NCI-H2029 treated with DMSO at 0.1 percent for 48 hours (cell line): ENCODE measurements around the gene AKAP13.
"Not testable (repeated sequence)": the region's sequence is repeated elsewhere in the genome, so short reads cannot be mapped to it uniquely, and the experiment has no call there.

Experiments used
- DNase-seq: peaks from one replicate; lab custom pipeline; 2025; lab: John Stamatoyannopoulos, UW

AKAP13 gene

GRCh38 chr15:85348048-85348766, 32.2 kb upstream of the AKAP13 start:
- not testable (repeated sequence) for DNase-seq

- not testable (repeated sequence) for DNase-seq
These were observed 31.3 kb upstream of the AKAP13 start for GRCh38 chr15:85349062-85349461.

DNA sequence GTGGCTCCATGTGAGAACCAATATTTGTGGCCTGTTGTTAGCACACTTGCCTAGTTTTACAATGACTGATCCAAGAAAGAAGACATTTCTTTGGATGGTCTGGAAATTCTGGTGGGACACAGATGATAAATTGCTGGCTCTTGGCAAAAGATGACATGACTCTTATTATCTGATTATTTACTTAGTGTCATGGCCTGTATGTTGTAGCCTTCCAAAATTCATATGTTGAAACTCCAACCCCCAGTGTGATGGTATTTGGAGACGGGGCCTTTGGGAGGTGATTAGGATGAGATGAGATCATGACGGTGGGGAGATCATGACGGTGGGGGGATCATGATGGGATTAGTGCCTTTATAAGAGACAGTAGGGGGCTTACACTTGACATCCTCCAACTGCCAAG, 30.0 kb upstream of the AKAP13 start:
- DNase-seq = no peak

DNA sequence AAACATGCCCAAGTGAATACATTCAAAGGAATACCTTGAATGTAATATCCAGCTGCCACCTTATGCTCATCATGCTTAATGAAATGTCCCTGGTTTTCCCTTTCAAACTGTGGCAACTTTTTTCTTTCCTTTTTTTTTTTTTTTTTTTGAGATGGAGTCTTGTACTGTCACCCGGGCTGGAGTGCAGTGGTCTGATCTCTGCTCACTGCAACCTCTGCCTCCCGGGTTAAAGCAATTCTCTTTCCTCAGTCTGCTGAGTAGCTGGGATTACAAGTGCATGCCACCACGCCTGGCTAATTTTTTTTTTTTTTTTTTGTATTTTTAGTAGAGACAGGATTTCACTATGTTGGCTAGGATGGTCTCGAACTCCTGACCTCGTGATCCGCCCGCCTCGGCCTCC, 28.9 kb upstream of the AKAP13 start:
- not testable (repeated sequence) for DNase-seq

GRCh38 chr15:85351965-85352364, 28.4 kb upstream of the AKAP13 start:
- no peak for DNase-seq

- no peak for DNase-seq
These were observed 26.9 kb upstream of the AKAP13 start for GRCh38 chr15:85353516-85353915.

- DNase-seq = no peak
These were observed 25.9 kb upstream of the AKAP13 start for GRCh38 chr15:85354461-85354860.

DNA sequence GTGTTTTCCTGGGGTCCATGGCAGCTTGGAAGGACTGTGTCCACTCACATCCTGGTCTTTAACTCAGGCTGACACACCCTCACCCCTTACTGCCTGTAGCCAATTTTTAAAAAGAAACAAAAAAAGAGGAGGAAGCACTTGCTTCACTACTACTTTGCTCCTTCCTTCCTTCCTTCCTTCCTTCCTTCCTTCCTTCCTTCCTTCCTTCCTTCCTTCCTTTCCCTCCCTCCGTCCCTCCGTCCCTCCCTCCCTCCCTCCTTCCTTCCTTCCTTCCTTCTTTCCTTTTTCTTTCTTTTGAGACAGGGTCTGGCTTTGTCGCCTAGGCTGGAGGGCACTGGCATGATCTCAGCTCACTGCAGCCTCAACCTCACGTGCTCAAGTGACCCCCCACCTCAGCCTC, 25.5 kb upstream of the AKAP13 start:
- DNase-seq = no peak

GRCh38 chr15:85356276-85356675, 24.1 kb upstream of the AKAP13 start:
- no peak for DNase-seq

DNA sequence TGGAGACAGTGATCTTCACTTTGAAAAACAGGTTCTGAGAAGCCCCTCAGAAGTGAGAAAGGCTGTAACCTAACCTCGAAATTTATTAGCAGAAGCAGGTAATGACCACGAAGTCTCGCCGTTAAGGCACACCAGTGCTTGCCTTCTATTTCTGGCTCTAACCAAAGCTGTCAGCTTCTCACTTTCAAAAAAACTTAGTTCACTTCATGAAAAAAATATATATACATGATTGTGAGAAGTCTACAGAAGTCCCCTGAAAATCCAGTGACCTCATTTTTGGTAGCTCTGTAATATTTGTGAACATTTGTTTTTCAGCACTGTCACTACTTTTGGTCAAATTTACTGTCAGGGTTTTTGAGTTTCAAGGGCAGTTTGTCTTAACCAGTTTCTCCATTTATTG, 19.1 kb upstream of the AKAP13 start:
- no peak for DNase-seq

GRCh38 chr15:85362436-85363081, 17.8 kb upstream of the AKAP13 start:
- no peak for DNase-seq

DNA sequence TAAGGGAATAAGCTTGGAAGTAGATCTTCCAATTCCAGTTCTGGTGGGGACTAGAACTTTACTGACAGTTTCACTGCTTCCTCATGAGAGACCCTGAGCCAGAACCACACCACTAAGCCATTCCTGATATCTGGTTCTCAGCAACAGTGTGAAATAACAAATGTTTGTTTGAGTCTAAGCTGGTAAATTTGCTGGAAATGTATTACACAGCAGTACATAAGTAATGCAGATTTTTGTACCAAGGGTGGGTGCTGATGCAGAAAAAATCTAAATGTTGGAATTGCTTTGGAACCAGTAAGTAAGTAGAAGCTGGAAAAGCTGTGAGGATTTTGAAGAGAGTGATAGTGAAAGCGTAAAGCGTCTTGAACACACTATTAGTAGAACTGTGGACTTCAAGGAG, 14.4 kb upstream of the AKAP13 start:
- DNase-seq = no peak

DNA sequence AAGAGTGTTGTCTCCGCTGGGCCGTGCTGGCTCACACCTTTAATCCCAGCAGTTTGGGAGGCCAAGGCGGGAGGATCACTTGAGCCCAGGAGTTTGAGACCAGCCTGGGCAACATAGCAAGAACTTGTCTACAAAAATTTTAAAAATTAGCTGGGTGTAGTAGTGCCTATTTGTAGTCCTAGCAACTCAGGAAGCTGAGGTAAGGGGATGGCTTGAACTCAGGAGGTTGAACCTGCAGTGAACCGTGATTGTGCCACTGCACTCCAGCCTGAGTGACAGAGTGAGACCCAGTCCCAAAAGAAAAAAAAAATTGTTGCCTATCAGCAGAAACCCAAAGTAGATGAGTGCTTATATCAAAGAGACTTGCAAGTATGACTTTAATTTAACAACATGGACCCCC, 12.7 kb upstream of the AKAP13 start:
- DNase-seq = no peak

DNA sequence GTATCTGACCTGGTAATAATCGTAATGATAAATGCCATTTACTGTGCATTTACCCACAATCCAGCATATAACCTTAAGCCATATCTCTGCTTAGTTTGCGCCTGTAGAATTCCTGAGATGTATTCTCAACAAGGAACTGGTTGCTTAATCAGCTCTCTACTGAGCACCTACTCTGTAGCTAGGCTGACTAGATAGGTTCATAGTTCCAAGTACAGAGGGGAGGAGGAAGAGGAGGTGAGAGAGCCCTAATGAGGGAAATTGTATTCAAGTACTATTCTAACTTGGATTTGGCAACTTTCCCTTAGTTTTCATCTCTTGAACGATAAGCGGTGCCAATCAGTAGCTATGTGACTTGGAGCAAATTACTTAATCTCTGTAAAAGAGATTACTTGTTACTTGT, 5.6 kb upstream of the AKAP13 start:
- no peak for DNase-seq

DNA sequence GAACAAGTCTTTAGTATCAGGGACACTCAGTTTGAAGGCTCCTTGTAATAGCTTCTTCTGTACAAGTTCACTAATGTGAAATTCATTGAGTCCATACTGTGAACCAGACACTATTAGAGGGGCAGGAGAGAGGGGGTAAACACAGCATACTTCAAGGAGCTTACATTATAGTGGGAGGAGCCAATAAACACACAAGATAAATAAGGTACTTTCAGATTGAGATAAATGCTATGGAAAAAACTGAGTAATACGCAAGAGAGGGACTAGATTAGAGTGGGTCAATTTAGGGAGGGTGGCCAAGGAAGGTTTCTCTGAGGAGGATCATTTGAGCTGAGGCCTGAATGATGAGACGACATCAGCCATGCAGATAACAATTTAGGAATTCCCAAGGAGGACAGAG, 3.1 kb upstream of the AKAP13 start:
- DNase-seq = no peak

GRCh38 chr15:85377986-85378385, 2.4 kb upstream of the AKAP13 start:
- DNase-seq = no peak

GRCh38 chr15:85379403-85380131, 836 bp upstream of the AKAP13 start:
- DNase-seq = no peak

GRCh38 chr15:85380812-85381642, 624 bp downstream of the AKAP13 start:
- DNase-seq = no peak

DNA sequence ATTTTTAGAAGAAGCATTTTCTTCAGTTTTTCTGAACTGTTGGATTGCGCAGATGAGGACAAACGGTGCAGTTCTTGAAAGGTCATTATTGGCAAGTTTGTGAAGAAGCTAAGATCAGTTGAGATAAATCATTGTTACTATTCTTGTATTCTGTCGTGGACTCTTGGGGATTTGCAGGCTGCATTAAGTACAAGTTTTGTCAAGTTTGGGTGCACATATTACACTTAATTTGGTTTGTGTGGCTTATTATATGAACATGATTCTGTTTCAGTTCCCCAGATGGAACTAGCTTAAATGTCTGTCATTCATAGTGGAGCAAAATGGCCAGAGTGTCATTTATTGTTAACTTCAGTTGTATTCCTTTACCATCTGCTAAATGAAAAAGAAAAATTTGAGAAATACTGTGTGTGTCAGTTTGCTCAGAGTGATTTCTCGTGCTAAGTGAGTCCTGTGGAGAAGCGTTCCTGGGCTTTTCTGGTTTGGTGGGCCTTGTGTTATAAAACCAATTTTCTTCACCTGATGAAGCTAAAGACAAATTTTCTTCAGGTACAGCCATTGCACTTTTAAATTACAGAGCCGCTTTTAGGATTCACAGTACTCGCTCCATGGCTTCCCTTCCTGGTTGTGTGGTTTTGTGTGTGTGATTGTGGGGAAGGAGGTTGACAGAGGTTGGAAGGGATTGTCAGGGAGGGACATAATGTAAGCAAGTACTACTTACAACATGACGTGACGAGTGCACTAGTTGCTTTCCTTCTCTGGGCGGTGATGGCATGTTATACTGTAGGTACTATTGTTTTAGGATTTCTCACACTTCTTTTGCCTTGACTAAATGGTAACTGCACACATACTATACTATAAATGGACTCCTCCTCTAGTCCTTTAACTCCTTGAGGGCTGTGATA, 1.7 kb downstream of the AKAP13 start:
- no peak for DNase-seq

DNA sequence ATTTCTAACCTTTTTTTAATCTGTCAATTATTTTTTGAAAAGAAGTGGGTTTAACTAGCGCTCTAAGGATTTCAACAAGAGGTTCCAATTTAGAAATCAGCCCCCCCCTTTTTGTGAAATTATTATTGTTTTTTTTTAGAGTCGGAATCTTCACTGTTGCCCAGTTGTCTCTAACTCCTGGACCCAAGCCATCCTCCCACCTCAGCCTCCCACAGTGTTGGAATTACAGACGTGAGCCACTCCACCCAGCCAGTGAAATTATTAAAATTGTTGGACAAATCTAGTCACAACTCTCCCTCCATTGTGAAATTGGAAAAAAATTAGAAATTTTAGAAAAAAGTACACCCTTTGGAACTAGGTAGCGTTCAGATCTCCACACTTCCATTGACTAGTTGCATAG, 2.5 kb downstream of the AKAP13 start:
- DNase-seq = no peak

DNA sequence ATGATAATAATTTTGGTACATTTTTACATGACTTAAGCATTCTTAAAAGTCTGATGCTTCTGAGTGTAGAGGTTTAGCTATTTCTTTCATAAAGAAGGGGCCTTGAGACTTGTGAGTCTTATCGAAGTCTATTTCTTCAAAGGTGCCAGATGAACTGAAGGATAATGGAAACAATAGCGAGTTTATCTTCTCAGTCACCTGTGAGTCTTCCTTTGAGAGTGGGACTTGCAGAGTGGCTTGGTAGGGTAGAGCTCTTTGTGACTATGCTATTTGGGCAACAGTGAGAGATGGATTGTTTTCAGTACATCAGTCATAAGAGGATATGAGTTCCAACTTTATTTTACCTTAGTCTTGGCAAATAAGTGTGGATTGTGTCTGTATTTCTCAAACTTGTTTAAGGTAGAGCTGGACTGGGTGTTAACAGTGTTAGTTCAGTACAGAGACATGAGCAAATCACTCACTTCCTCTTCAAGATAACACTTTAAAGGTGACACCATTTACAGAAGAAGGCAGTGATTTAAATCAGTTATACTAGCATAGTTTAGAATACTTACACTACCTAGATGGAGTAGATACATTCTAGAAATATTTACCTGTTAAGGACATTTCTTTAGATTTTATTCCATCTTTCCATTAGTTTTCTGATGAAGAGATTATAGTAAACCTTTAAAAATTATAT, 3.2 kb downstream of the AKAP13 start:
- no peak for DNase-seq
